ENCODE data around the gene SH3RF1. TPM values are rescaled to one million over a fixed set of nuclear protein-coding genes. Genes with fewer than 3 reads are reported as not detected.

SH3RF1 gene
- polyA plus RNA-seq, 1 donor: 30.1 TPM

DNA sequence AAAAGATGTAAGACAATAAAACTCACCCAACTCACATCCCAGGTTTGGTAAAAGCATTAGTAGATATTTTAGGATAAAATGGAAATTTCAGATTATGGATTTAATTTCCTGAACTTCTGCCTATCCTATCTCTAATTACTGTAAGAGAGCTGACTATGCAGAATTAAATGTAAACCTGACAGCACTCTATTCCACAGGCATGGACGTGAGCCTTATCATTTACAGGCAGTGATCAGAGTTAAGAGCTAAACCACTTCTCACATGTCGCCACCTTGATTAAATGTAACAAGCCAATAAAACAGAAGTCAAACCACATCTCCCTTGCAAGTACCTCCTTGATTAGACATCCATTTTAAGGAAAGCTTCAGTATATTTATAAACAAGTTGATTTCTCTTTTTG lies 163.2 kb downstream of the SH3RF1 start:
- DNase-seq: no peak

GRCh38 chr4:169106696-169107229 lies 164.0 kb downstream of the SH3RF1 start:
- no peak for DNase-seq

- DNase-seq: no peak
Observed at GRCh38 chr4:169105620-169106019, 165.1 kb downstream of the SH3RF1 start.

- no peak for DNase-seq
Observed at GRCh38 chr4:169103966-169104412, 166.8 kb downstream of the SH3RF1 start.

GRCh38 chr4:169102026-169102425 lies 168.7 kb downstream of the SH3RF1 start:
- no peak for DNase-seq

GRCh38 chr4:169100670-169101101 lies 170.1 kb downstream of the SH3RF1 start:
- DNase-seq: no peak

GRCh38 chr4:169099771-169100180 lies 171.0 kb downstream of the SH3RF1 start:
- DNase-seq: no peak

DNA sequence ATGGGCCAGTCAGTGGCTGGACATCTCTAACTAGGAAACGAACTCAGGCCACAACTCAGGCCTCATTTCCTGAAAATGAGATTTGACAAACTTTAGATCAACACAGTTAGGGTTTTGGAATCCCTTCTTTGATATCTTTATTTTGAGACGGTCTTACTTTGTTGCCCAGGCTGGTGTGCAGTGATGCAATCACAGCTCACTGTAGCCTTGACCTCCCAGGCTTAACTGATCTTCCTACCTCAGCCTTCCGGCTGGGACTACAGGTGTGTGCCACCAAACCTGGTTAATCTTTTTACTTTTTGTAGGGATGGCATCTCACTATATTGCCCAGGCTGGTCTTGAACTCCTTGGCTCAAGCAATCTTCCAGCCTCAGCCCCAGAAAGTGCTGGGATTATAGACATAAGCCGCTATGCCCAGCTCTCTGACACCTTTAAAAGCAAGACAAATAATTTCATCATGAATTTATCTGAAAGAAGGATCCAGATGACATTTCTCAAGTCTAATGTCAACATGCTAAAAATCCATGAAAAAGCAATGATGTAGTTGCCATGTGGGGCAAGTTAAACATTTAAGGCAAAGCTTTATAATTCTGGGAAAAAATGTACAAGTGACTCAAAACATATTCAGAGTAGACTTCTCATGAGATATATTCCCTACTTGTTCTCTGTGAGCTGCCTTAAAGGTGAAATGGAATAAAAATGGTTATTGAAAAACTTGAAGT lies 171.6 kb downstream of the SH3RF1 start:
- no peak for DNase-seq

GRCh38 chr4:169098532-169098931 lies 172.2 kb downstream of the SH3RF1 start:
- no peak for DNase-seq

DNA sequence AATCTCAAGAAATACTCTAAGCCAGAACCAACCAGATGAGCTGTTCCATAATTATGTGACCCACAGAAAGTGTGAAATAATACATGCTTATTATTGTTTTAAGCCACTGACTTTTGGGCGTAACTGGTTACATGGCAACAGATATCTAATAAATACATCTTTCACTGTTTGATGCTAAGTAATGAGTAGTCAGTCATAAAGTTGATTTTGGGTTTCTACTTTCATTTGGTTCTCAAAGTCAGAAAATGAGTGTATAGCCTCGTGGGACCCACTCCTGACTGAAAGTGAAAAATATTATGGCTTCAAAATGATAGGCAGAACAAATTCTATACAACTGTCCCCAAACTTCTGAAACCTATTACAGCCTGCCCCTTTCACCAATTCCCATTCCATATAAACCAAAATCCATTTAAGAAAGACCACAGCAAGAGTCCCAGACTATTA lies 172.7 kb downstream of the SH3RF1 start:
- DNase-seq: no peak

DNA sequence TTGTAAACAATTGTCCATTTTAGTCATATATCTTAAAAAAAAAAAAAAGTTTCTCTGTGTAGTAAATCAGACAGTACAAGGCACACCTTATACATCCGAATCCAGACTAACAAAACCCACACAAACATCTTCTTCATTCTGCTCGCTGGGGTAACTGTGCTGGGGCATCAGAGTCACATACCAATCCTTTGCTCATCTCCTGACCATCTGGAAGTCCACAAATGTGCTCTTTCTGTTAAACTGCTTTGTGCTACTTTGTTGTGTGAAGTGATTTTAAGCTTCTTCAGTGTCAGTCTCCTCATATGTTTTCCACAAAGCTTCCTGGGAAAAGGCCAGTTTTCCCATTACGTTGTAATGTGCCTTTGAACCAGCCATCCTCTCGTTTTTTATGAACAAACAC lies 174.5 kb downstream of the SH3RF1 start:
- DNase-seq: no peak

GRCh38 chr4:169094656-169095231 lies 176.0 kb downstream of the SH3RF1 start:
- DNase-seq: no peak

DNA sequence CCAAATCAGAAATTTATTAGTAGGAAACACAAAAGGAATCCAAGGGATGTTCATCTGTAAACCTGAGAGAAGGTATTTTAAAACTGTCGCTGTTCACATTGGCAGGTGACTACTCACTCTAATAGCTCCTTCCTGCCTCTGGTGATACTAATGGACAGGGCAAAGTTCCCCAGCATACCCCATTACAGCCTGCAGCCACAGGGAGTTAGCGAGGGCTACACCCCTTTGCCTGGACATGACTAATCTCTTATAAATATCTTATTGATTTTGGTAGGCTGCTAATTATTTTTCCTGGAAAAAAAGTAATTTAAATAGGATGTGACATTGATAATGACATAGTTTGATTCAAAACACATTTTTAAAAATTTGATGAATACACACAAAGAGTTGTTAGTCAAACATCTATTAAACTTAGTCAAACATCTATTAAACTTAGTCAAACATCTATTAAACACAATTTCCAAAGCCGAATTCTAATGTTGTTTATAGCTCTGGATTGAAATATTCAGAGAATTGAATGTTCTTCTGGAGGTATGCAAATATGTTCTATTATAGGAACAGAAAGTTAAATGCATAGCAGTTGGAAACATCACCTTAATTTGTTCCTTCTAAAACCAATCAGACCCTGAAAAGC lies 177.8 kb downstream of the SH3RF1 start:
- DNase-seq: no peak

- no peak for DNase-seq
Observed at GRCh38 chr4:169090484-169091215, 180.1 kb downstream of the SH3RF1 start.

DNA sequence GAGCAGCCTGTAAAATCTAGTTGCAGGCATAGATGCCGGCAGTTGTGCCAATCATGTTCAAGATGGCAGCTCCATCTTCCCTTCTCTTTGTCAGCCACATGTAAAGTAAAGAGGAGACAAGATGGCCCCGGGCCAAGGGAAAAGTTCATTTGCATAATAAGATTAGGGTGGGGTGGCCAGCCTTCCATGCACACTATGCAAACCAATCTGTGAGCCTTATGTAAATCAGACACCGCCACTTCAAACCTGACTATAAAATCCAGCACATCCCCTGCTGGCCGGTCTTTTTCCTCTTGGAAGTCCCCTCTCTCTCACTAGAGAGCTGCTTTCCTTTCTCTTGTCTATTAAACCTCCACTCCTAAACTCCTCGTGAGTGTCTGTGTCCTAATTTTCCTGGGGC lies 181.8 kb downstream of the SH3RF1 start:
- DNase-seq: no peak

DNA sequence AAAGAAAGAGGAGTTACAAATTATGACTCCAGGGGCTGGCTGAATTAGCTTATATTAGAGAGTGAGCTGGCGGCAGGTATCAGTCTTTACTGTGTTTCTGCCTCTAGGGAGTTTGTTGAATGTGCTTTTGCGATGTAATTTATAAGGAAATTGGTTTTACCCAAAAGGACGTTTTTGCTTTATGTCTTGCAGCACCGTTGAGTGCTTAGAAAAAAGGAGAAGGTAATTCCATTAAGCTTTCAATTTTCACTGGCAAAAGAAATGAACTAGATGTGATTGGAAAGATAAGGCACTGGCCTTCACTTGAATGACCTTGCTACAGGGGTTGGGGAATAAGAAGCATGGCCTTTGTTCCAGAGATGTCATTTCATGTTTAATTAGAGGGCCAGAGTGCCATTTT lies 185.8 kb downstream of the SH3RF1 start:
- no peak for DNase-seq

DNA sequence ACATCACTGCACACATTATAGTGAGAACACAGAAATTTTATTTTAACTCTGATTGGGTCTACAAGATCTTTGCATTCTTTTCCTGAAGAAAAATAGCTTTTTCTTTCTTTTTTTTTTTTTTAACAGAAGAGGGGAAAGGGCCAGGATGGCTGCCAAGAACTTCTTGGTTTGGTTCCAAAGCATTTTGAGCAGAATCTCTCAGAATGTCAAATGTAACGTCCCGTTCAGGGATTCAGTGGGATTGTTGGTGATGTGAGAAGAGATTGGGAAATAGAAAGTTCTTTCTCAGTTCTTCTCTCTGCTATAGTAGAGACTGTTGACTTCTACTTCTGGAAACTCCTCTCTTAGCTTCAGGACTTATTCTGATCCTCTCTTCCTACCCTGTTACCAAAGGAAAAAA lies 189.8 kb downstream of the SH3RF1 start:
- no peak for DNase-seq

- no peak for DNase-seq
Observed at GRCh38 chr4:169079942-169080827, 190.6 kb downstream of the SH3RF1 start.

DNA sequence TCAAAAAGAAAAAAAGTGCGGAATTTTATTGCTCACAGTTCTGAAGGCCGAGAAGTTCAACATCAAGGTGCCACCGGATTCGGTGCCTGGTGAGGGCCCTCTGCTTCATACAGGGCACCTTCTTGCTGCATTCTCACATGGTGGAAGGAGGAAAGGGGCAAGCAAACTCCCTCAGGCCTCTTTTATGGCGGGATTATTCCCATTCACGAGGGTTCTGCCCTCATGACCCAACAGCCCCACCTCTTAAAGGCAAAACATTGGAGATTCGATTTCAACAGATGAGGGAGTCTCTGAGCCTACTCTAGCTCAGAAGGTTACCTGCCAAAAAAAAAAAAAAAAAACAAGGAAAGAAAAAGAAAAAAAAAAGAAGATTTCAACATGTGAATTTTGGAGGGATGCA lies 196.6 kb downstream of the SH3RF1 start:
- DNase-seq: no peak

GRCh38 chr4:169071747-169072146 lies 199.0 kb downstream of the SH3RF1 start:
- no peak for DNase-seq

DNA sequence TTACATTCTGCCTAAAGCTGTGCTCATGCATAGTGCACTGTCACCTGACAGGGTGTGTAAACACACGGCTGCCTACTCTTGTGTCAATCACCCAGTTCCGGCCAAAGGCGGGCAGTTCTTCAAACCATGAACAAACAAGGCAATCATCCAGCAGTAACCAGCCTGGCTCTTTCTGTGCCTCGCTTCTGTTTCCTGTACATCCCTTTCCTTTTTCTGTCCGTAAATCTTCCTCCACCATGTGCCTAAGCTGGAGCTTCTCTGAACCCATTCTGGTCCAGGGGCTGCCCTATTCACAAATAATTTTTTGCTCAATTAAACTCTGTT lies 199.9 kb downstream of the SH3RF1 start:
- no peak for DNase-seq

Data from left kidney (tissue), 2 donors.